Measurements from ENCODE around the gene SCN4B. TPM values are rescaled to one million over a fixed set of nuclear protein-coding genes. Genes with fewer than 3 reads are reported as not detected.
"Not testable (repeated sequence)": the region's sequence is repeated elsewhere in the genome, so short reads cannot be mapped to it uniquely, and the experiment has no call there.

The SCN4B gene, protein sequence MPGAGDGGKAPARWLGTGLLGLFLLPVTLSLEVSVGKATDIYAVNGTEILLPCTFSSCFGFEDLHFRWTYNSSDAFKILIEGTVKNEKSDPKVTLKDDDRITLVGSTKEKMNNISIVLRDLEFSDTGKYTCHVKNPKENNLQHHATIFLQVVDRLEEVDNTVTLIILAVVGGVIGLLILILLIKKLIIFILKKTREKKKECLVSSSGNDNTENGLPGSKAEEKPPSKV
- 1 to 10 TPM; 1.0 to 1.9 (median 1.5) TPM for polyA plus RNA-seq (ENCODE audit: insufficient read length in 4 of 4)

DNA sequence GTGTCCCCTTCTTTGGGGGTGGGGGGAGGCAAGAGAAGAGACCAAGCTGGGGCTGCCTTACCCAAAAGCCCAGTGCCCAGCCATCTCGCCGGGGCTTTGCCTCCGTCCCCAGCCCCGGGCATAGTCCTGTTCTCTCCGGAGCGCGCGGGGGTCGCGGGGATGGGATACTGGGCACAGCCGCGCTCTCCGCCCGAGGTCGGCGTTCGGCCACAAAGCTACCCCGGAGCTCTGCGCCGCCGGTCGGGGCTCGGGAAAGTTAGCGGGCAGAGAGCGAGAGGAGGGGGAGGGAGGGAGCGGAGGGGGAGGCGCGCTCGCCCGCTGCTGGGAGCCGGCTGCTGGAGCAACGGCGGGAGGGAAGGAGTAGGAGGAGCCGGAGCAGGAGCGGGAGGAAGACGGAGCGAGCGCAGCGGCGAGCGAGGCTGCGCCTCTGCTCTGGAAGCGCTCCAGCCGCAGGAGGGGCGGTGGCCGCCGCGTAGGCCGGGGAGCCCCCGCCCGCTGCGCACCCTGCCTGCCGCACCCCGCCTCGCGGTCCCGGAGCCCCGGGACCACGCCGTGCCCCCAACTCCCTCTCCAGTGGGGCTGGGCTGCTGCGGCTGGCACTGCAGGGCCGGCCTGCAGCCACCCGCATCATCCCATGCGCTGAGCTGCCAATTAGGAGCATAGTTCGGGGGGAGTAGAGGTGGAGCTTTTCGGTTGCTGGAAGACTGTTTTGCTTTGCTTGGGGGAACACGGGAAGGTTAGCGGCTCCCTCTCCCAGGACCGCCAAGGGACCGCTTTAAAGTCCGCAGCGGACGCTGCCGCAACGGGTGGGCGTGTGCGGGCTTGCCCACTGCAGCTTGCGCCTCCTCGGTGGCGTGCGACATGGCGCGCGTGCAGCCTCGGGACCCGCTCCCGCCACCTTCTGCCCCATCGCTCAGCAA lies at the start of gene SCN4B:
Gene SCN4B, minus strand, starts transcription at position 272 of the 920 bp plus-strand sequence. Its CDS starts 150 bp downstream, at position 122.
- DNase-seq (ENCODE audit: low read depth in 4 of 4, low spot score in 2 of 4), result peak in 2 of 4 donors; percentile 44 to 73

DNA sequence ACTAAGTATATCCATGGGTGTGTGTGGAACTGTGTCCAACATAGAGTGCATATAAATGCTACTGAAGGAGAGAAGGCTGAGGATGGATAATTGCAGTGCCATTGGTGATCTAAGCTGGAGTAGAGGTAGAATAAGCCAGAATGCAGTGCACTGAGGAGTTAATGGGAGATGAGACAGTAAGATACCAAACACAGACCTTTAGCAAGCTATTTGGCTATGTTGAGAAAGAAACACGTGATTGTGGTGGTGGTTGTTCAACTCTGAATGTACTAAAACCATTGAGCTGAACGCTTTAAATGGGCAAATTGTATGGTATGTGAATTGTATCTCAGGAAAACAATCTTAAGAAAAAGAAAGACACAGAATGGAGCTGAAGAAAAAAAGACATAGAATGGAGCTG lies 49.3 kb upstream of the SCN4B start:
- DNase-seq (ENCODE audit: low read depth in 4 of 4, low spot score in 2 of 4), result no peak

DNA sequence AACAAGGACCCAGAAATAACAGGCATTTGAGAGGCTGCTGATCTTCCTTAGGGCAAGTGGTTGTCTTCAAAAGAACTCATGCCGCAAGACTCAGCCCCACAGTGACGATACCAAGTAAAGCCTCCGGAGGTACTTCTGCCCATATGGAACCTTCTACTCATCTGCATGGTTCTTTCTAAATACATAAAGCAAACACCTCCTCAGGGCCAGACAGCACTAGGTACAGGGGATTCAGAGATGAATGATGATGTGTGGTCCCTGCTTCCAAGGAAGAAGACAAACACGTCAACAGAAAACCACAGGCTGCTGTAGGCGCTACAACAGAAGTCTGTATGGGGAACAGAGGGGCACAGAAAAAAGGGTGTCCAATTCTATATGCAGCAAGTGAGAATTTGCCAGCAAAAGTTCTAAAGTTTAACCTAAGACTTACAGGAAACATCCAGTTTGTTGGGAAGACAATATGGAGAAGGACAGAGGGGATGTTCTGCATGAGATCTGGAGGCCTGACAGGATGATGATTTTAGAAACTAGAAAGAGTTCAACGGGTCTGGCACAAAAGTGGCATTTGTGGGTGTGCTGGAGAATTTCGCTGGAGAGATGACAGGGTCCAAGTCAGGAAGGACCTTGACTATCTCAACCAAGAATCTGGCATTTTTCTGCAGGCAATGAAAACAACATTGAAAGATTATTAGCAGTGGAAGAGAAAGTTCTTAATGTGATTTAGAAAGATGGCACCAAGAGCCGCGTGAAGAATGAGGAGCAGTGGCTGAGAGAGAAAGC lies 48.5 kb upstream of the SCN4B start:
- no peak for DNase-seq (ENCODE audit: low read depth in 4 of 4, low spot score in 2 of 4)

DNA sequence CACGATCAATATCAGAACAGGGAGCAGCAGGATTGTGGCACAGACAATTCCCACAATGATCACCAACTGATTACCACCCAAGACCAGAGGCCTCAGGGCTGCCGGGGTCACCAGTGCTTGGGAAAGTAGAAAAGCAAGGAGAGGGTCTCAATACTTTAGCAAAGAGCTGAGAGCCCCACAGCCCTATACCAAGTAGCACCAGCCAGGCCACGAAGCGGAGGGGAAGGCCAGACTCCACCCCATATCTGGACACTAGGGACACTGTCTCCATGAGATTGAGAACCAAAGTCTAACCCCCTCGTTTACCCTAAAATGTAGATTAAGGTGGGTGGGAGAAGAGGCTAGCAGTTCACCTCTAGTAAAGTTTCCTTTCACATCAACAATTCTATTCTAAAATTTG lies 47.9 kb upstream of the SCN4B start:
- no peak for DNase-seq (ENCODE audit: low read depth in 4 of 4, low spot score in 2 of 4)

DNA sequence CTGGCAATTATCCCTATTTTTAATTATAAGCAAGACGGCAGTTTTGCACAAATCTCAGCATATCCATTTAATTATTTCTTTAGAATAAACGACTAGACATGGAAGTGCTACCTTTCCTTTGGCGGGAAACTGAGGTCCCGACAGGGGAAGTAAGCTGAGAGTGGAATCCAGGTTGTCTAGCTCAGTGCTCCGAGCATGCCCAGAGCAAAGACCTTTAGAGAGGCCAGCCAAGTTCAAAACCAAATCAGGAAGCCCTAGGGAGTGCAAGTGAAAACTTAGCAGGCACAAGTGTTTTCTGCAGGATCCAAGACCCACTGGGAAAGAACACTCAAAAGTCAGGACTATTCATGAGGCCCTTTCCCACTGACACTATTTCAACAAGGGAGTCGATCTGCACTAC lies 46.5 kb upstream of the SCN4B start:
- DNase-seq (ENCODE audit: low read depth in 4 of 4, low spot score in 2 of 4), result no peak

DNA sequence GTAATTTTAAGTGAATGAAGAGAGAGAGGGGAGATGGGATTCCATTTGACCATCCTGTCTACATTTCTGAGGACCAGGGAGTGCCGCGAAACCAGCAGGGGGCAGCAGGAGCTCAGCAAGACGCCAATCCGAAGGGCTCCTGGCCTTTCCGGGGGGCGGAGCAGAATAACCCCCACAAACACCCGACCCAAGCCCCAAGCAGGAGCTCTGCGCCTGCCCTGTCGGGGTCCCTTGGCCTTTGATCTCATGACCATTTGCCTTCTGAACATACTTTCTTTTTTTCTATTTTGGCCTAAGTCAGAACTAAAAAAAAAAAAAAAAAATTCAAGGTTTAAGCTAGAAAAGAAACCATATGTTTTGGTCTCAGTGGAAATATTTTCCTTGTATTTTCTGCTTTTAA lies 45.7 kb upstream of the SCN4B start:
- peak in 2 of 4 donors; percentile 41 to 54 for DNase-seq (ENCODE audit: low read depth in 4 of 4, low spot score in 2 of 4)

DNA sequence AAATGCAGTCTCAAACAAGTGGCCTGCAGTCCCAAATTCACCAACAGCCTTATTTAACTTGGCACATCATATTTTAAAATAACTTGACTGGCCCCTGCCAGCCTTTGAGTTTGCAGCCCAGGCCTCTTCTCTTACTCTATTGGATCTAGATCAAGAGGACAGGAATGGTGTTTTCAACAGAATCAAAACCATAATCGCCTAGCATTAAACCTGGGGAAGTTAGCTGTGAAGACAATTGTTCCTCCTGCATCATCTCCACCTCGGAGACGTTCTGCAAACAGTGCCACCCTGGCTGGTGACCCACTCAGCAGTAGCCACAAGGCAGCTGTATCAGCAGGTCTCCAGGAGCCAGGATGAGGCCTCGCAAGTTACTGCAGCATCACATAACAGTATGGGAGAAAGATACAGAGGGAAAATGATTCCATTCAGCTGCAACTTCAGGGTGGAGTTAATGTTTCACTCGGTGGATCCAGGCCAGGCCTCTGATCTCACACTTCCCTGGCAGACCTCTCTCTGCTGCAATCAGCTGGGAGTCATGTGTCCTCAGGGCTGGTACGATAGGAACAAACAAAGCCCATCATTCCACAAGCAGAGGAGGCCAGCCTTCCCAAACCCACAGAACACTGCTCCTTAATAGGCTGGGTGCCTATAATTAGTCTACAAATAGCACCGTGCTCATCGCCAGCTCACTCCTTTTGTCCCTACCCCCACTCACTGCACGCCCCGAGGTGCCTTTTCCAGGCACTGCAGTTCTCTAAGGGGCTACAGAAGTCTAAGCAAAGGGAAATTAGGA lies 42.4 kb upstream of the SCN4B start:
- DNase-seq (ENCODE audit: low read depth in 4 of 4, low spot score in 2 of 4), result peak in 1 of 4 donors; percentile 44

DNA sequence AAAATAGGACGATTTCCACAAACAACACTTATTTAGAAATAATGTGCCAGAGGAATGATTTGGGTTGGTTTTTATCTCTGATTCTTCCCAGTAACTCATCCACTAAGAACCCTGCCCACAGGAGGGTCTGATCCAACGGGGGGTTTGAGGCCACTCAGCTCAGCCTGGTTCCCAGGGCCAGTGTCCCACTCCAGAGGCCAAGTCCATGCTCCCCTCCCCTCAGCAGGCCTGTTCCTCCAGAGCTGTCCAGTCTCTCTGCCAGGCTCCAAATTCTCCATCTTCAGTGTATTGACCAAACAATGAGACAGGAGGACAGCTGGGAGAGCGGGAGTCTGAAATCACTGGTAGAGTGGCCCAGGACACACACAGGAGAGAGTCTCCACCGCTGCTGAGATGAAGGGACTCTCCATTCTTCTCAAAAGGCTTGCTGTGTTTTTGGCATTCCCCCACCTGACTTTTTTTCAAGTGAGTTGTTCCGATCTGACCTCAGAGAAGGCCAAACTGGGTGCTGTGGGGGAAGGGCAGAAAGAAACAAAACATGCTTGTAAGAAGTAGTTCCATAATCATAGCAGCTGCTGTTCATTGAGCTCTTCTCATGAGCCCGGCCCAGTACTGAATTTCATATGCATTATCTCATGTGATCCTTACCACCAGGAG lies 41.4 kb upstream of the SCN4B start:
- DNase-seq (ENCODE audit: low read depth in 4 of 4, low spot score in 2 of 4), result no peak

DNA sequence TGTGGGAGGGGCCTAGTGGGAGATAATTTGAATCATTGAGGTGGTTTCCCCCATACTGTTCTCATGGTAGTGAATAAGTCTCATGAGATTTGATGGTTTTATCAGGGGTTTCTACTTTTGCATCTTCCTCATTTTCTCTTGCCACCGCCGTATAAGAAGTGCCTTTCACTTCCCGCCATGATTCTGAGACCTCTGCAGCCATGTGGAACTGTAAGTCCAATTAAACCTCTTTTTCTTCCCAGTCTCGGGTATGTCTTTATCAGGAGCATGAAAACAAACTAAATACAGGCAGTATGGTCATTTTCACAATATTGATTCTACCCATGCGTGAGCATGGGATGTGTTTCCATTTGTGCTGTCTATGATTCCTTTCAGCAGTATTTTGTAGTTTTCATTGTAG lies 40.2 kb upstream of the SCN4B start:
- not testable (repeated sequence) for DNase-seq (ENCODE audit: low read depth in 4 of 4, low spot score in 2 of 4)

DNA sequence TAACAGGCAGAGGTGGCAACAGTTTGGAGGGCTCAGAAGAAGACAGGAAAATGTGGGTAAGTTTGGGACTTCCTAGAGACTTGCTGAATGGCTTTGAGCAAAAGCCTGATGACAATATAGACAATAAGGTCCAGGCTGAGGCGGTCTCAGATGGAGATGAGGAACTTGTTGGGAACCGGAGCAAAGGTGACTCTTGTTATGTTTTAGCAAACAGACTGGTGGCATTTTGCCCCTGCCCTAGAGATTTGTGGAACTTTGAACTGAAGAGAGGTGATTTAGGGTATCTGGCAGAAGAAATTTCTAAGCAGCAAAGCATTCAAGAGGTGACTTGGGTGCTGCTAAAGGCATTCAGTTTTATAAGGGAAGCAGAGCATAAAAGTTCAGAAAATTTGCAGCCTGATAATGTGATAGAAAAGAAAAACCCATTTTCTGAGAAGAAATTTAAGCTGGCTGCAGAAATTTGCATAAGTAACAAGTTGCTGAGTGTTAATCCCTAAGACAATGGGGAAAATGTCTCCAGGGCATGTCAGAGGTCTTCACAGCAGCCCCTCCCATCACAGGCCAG lies 38.4 kb upstream of the SCN4B start:
- DNase-seq (ENCODE audit: low read depth in 4 of 4, low spot score in 2 of 4), result not testable (repeated sequence)

DNA sequence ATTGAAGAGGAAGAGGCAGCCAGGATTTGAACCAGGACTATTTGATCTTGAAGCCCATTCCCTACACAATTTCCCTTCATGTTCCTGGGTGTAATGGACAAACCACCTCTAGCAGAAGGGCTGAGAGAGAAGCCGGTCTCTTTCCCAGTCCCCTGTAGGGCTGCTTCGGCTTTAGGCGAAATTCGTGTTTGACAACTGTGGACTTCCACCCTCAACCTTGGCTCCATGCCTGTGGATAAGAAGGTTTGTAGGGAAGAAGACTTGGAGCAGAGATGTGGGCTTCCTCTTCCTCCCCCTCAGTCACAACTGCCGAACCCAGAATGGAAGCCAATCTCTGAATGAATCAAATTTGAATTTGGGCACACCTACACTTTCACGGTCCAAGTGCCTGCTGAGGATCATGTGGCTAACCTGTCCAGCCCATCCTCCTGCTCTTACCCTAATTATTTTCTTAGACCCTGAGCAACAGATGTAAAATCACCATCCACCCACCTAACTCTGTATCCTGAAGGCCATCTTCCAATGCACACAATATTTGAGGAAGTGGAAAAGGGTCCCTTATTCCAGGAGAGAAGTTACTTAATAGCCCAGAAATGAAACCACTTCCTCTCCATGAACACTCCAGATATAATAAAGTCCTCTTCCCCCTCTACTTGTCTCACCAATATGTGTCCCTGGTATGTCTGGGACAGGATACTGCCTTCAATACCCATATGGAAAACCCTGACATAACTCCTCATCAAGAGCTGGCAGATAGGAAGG lies 33.9 kb upstream of the SCN4B start:
- no peak for DNase-seq (ENCODE audit: low read depth in 4 of 4, low spot score in 2 of 4)

DNA sequence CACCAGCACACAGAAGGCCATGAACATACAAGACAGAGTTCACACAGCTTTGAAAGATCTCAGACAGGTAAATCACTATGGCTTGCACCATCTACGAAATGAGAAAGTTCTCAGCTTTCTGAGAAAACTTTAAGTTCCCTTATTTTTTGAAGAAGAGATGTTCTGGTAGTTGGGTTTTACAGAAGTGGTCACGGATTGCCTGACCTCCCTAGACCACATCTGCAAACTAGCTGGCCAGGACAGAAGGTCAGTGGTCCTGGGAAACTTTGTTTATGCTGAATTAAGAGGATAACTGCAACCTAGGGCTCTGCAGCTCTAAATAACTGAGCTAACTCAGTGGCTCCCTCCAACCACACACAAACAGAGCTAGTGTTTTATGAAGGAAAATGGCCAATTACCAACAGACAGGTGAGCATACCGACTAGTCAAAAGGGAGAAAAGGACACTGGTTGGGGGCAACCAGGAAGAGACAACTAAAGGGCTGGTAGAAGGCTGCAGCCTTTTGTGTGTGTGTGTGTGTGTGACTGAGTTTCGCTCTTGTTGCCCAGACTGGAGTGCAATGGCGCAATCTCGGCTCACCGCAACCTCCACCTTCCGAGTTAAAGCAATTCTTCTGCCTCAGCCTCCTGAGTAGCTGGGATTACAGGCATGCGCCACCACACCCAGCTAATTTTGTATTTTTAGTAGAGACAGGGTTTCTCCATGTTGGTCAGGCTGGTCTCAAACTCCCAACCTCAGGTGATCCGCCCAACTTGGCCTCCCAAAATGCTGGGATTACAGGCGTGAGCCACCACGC lies 32.4 kb upstream of the SCN4B start:
- DNase-seq (ENCODE audit: low read depth in 4 of 4, low spot score in 2 of 4), result no peak

DNA sequence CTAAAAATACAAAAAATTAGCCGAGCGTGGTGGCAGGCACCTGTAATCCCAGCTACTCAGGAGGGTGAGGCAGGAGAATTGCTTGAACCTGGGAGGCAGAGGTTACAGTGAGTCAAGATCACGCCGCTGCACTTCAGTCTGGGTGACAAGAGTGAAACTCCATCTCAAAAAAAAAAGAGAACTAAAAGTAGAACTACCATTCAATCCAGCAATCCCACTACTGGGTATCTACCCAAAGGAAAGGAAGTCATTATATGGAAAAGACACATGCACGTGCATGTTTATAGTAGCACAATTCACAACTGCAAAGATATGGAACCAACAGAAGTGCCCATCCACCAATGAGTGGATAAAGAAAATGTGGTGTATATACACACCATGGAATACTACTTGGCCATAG lies 31.1 kb upstream of the SCN4B start:
- not testable (repeated sequence) for DNase-seq (ENCODE audit: low read depth in 4 of 4, low spot score in 2 of 4)

DNA sequence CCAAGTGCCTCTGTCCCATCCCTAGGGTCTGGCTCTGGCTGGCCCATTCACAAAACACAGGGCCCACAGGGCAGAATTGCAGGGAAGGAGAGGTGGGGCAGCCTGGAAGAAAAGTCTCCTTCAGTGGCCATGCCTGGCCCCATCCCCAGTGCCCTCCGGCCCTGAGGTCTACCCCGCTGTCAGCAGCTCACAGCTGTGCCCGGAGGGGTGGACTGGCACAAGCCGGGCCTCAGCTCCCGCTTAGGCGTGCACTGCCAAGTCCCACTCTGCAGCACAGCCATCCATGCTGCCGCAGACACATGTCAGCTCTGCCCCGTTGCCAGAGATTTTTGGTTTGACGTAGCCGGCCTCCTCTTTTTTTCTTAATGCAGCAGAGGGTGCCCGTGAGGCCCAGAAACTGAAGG lies 27.7 kb upstream of the SCN4B start:
- peak in 1 of 4 donors; percentile 83 for DNase-seq (ENCODE audit: low read depth in 4 of 4, low spot score in 2 of 4)

DNA sequence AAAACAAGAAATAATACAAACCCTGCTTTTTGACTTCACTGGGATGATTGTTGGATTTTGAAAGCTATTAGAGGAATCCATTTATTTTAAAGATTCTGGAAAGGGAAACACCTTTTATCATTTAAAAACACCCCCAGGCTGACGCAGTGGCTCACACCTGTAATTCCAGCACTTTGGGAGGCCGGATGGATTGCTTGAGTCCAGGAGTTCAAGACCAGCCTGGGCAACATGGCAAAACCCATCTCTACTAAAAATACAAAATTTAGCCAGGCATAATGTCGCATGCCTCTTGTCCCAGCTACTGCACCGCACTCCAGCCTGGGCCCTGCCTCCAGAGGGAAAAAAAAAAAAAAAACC lies 24.1 kb upstream of the SCN4B start:
- DNase-seq (ENCODE audit: low read depth in 4 of 4, low spot score in 2 of 4), result no peak

DNA sequence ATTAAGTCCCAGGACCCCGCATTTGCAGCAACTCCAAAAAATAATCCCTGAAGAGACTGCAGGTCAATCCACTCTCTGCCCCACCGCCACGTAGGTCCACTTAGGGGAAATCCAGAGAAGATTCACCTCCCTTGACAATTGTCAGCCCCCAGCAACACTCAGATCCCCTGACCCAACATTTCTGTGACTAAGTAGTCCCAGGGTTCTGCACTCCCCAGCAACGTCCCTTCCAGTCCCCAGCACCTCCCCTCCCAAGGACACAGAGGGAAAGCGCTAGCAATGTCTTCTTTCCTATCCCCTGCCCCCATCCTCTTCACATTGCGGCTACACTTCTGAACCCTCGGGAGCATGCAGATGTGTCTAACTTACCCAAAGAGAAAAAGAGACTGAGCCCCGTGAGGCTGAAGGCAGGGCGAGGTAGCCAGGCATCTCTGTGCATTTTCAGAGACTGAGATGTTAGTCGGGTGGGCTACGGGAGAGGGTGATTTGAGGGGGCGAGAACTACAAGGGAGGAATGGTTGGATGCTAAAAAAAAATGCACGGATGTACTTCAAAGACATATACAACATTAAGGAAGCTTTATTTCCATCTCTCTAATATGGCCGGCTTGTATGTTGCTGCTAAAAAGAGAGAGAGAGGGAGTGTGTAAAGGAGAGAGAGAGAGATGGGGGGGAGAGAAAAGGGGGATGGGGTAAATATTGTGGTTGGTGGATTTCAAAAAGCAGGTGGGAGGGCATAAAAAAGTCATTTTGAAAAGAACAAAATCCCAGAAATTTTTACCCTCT lies 23.6 kb upstream of the SCN4B start, which contains the start of gene SCN2B:
Gene SCN2B, minus strand, starts transcription at position 647 of the 785 bp plus-strand sequence. Its CDS starts 208 bp downstream, at position 439.
- no peak for DNase-seq (ENCODE audit: low read depth in 4 of 4, low spot score in 2 of 4)

Measured in left renal cortex interstitium (tissue), 4 donors.